GM21360 (cell line): ENCODE data around the gene WDR72.

Experiments
- ATAC-seq: cut with Tn5 transposase; IDR thresholded peaks from one replicate; pipeline ENCODE4 v1.9.1; 2021; ENCODE audit warnings: mild to moderate bottlenecking, moderate library complexity; ENCODE audit not compliant: unreplicated experiment

Gene WDR72

GRCh38 chr15:53611145-53611920 lies 148.1 kb downstream of the WDR72 start:
- ATAC-seq: no peak

- no peak for ATAC-seq
Observed at GRCh38 chr15:53591041-53591440, 168.4 kb downstream of the WDR72 start.

DNA sequence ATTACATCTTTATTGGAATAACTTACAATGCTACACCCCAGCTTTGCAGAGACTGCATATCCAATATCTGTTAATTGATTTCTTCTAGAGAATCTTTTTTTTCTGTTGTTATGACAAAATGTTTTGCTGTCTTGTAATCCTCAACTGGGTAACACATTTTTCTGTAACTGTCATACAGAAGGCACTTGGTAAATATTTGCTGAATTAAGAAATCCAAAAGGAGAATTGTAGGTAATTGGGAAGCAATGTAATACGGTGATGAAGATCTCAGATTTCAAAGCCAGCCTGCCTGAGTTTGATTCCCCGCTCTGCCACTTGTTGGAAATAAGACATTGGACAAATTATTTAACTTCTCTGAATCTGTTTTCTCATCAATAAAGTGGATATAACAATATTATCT lies 169.1 kb downstream of the WDR72 start:
- no peak for ATAC-seq

DNA sequence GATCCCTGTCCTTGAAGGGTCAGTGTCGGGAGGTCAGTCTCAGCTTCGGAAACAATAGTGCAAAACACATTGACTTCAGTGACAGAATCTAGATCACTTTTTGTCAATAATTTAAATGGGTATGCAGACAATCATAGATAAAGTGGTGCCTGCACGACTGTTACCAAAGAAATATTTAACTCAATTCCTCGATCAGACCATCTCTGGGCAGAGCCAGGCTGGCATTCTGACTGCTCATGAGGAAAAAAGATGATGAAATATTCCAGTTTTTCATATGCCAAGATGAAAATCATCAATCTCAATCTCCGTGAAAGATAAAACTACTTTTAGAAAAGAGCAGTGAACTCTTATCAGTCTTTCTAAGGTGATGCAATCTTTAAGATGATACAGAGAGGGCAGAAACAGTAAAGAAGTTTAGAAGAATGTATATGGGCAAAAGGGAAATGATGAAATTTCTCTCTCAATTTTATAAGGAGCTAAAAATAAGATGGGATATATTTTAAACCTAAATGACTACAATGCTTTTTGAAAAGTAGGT lies 169.9 kb downstream of the WDR72 start:
- no peak for ATAC-seq

GRCh38 chr15:53588773-53589172 lies 170.7 kb downstream of the WDR72 start:
- no peak for ATAC-seq

DNA sequence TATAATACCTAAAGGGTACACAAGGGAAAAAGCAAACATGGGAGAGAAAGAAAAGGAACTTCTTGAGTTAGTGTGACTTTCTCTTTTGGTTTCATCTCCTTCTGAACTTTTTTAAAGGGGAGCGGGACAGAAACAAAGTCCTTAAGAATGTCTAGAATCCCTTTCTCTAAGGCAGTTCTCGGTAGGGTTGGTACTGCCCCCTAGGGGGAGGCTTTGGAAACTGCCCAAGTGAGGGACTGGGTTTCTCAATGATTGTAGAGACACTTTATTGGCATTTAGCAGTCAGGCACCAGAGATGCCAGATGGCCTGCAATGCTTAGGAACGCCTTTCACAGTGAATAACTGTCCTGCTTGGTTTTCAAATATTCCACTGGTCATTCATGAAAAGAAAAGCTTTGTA lies 172.7 kb downstream of the WDR72 start:
- ATAC-seq: no peak

- no peak for ATAC-seq
Observed at GRCh38 chr15:53581513-53581912, 177.9 kb downstream of the WDR72 start.

DNA sequence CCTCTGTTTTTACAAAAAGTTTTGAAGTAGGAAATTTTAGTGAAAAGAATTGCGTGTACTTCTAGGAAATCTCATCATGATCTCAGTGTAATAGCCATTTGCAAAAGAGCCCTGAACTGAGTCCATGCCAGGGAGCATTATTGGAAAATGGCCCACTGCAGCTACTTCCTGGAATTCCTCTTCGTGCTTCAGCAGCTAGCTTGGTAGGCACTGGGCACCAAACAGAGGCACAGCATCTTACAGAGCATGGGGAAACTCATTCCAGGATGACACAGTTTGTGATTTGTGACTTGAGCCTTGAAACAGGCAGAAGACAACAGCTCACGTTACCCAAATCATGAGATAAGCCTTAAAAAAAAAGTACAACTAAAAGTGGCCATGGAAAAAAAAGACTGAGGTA lies 179.1 kb downstream of the WDR72 start:
- ATAC-seq: no peak

DNA sequence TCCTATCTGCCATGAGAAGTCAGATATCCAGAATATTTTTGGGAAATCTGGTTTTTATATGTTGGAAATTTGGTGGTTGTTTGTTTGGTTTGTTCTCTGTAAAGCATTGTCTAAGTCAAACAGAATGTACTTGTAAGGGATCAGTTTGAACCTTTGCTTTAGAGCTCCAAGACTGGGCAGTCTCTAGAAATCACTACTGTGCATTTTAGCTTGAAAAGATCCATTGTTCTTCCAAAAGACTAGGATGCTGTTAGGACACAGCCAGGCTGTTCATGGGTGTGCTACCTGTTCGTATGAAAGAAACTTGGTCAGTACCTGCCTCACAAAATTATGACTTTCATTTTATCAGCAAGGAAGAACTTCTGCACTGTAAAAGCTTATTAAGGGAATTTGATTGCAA lies 182.6 kb downstream of the WDR72 start:
- no peak for ATAC-seq

- ATAC-seq: no peak
Observed at GRCh38 chr15:53573091-53573490, 186.4 kb downstream of the WDR72 start.

DNA sequence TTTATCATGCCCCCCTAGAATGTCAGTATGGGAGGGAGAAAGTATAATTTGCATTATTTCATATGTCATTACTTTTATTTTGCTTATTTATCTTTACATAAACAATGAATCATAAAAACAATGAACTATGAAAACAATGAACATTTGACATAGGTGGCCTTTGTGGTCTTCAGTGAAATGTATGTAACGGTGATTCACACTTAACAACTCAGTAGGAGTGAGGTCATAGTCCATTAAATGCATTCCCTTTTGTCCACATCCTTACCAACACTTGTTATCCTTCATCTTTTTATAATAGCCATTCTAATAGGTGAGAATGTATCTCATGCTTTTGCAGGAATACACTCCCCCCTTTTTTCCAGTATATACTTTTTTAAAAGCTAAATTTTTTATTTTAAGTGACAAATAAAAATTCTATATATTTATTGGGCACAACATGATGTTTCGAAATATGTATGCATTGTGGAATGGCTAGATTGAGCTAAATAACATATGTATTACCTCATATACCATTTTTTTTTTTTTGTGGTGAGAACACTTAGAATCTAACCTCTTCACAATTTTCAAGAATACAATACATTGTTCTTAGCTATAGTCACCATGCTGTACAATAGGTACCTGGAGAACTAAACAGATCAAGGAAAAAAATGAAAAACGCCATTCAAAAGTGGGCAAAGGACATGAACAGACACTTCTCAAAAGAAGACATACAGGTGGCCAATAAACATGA lies 189.5 kb downstream of the WDR72 start:
- ATAC-seq: no peak

- no peak for ATAC-seq
Observed at GRCh38 chr15:53566912-53567311, 192.6 kb downstream of the WDR72 start.

- ATAC-seq: no peak
Observed at GRCh38 chr15:53565721-53566120, 193.7 kb downstream of the WDR72 start.

- ATAC-seq: no peak
Observed at GRCh38 chr15:53564647-53565046, 194.8 kb downstream of the WDR72 start.

DNA sequence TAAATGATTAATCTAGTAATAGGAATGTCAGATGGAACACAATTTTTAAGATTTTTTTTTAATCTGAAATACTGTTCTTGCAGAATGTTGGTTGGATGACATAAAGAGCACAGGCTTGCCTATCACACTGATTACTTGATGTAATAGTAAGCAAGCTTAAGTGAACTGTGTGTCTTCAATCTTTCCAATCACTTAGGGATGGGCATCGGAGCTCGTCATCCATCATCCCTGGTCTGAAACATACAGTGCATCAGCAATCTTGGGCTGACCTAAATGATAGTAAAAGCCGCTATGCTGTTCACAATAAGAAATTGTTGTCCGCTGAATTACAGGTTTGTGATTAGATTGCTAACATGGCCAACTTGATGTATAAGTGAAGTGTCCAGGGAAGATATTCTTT lies 195.8 kb downstream of the WDR72 start:
- no peak for ATAC-seq

DNA sequence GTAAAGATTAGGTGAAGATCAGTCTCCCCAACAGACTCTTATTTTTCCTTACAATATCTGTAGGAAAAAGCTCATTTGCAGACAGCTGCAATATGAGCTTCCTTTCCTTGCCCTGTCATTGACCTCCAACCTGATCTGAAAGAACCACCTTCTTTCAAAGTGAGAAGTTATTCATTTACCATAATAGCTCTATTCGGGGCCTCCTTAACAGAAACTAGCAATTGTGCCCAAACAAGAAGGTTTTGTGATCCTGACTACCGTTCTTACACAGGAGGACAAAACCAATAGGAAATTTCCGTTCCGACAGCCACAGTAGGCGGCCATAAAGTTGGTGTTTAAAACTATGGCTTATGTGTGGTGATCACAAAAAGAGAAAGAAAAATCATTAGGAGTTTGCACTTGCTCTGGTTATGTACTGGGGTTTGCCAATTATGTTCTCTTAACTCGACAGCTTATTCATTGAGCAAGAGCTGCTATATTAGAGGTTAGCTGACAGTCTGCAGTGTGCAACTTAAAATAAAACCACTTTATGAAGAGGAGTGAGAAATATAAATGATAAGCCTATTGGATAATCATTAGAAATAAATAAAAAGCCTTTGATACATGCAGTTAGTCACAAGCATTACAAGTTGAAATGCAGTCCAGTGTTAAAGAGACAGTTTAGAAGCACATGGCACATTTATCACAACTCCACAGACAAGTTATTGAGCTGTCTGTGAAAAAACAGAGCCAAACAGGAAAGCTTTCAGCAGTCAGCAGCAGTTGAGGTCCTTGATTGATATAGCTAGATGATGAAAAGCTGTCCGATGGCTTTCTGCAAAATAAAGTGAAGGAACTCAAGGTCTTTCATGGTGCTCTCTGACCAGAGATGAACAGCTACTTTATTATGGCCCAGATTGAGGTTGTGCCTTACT lies 199.8 kb downstream of the WDR72 start:
- no peak for ATAC-seq

GRCh38 chr15:53558384-53558783 lies 201.1 kb downstream of the WDR72 start:
- ATAC-seq: no peak

- no peak for ATAC-seq
Observed at GRCh38 chr15:53555226-53555625, 204.2 kb downstream of the WDR72 start.

DNA sequence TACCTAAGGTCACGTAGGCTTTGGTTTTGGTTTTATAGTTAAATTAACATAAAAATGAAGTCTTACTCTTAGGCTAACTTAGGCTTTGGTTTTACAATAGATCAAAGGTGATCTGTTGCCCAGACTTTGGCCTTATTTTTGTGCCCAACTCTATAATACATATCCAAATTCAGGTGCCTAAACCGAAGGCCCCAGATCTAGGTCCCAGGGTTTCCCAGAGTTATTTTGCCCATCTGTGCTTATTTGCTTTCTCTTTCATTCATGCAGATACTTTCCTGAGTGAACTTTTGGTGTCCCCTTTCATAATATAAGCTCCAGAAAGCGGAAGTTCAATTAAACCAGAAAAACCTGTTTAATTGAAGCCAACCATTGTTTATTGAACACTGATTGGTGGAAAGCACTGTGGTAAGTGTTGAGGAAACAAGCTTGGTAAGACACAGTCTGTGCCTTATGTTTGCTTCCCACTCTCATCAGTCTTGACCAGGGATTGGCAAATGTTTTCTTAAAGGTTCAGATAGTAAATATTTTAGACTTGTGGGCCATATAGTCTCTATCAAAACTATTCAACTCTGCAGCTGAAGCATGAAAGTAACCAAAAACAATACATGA lies 209.7 kb downstream of the WDR72 start:
- ATAC-seq: no peak

DNA sequence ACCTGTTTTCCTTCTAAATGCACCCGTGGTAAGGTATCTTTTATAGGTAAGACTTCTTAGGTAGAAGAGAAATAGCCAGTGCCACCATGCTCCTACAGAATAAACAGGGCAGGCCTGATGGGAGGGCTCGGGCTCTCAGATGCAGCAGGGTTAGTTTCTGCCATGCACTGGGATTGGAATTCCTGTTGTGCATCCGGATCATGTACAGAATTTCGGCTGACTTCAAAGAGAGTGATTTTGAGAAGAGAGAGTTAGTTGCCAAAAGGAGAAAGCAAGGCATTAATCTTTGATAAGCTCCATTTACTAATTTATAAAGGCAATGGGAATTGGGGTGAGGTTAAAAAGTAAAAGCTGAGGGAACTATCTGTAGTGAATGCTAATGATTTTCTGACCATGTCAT lies 211.2 kb downstream of the WDR72 start:
- no peak for ATAC-seq
